GM19099 (cell line): ENCODE measurements around the gene APBB2.

Source experiments
- POLR2A ChIP-seq: IDR thresholded peaks from 3 replicates; pipeline ENCODE4 v1.6.1; 2011; ENCODE audit warnings: low read depth; ENCODE audit not compliant: insufficient read length; ENCODE audit errors: extremely low read depth

APBB2 gene

GRCh38 chr4:40877081-40877480, 337.3 kb downstream of the APBB2 start:
- no peak for TF ChIP-seq POLR2A

GRCh38 chr4:40875507-40876150, 338.7 kb downstream of the APBB2 start:
- TF ChIP-seq POLR2A, result no peak

GRCh38 chr4:40874901-40875300, 339.4 kb downstream of the APBB2 start:
- no peak for TF ChIP-seq POLR2A

GRCh38 chr4:40874331-40874730, 340.0 kb downstream of the APBB2 start:
- TF ChIP-seq POLR2A, result no peak

DNA sequence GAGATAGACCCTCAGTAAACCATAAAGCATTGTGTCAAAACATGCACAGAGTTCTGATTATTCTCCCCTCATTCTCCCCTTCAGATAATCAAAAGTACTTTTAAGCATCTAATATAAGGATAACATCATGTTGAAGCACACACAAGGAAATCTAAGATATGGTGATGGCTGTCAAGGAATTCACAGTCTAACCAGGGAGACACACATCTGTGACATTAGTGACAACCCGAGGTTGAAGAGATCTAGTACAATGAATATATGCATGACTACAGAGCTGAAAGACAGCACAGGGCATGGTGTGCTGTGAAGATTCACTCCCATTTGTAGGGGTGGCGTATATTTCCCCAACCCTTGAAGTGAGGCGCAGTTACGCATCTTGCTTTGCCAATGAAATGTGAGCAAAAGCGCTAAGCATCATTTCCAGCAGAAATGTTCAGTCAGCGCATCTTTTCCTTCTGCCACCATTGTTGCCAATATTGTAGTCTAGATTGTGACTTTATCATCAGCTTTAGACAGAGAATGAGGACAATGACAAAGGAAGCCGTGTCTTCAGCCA, 342.6 kb downstream of the APBB2 start:
- no peak for TF ChIP-seq POLR2A

GRCh38 chr4:40870150-40870549, 344.2 kb downstream of the APBB2 start:
- TF ChIP-seq POLR2A, result no peak

DNA sequence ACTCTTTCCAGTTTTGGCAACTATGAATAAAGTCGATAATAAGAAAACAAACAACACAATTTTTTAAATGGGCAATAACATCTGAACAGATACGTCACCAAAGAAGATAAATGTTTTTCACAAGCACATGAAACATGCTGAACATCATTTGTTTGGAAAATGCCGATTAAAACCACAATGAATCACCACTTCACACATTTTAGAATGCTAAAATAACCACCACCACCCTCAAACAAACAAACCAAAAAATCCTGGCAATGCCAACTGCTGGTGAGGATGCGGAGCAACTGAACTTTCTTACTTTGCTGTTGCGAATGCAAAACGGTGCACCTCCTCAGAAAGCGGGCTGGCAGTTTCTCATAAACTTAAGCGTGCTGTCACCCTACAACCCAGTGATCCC, 348.6 kb downstream of the APBB2 start:
- no peak for TF ChIP-seq POLR2A

DNA sequence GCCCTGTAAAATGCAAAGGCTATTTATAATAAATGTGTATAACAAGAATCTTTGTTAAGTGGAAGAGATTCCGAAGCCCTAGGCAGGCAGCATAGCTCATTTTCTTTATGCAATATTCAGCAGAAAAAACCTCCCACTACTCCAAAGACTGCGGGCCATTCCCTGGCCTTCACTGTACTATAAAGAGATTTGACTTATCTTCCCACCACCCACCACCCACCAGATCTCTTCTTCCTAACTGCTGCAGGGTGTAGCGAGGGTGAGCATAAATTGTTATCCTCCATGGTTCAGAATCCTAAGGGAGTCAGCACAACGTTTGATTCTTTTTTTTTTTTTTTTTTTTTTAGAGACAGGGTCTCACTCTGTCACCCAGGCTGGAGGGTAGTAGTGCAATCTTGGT, 349.8 kb downstream of the APBB2 start:
- TF ChIP-seq POLR2A, result no peak

GRCh38 chr4:40858962-40859361, 355.4 kb downstream of the APBB2 start:
- TF ChIP-seq POLR2A, result no peak

GRCh38 chr4:40857956-40858355, 356.4 kb downstream of the APBB2 start:
- no peak for TF ChIP-seq POLR2A

- TF ChIP-seq POLR2A, result no peak
Measured at GRCh38 chr4:40856840-40857362, 357.4 kb downstream of the APBB2 start.

DNA sequence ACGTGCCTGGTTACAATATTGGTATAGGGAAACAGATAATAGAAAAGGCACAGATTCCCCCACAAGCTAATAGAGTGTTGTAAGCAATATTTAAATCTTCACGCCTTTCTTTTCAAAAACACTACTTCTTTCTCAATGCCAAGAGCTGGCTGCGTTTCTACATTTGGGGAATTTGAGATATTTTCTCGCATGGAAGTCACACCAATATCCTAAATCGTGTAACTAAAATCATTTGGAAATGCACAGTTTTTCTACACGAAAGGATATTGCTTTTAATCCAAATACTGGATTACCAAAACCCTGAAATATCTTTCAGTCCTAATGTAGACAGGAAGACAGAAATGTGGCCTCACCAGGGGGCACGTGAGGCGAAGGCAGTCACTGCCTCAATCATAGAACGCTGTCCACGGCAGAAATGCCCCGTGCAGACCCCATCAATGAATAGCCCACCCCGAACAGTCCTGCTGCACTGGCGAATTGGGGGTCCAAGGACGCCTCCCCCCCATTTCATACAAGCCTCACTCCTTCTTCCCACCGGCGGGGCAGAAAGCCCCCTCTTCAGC, 358.0 kb downstream of the APBB2 start:
- TF ChIP-seq POLR2A, result no peak

DNA sequence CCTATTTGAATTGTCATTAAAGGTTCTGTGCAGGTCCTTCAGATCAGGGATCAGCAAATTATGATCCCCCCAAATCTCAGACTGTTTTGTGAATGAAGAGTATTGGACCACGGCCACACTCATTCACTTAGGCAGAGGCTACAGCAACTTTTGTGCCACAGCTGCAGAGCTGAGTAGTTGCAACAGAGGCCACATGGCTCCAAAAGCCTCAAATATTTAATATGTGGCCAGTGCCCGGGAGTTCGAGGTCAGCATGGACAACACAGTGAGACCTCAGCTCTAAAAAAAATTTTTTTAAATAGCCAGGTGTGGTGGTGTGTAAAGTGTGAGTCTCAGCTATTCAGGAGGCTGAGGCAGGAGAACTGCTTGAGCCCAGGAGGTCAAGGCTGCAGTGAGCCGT, 363.8 kb downstream of the APBB2 start:
- TF ChIP-seq POLR2A, result no peak

GRCh38 chr4:40848940-40849339, 365.4 kb downstream of the APBB2 start:
- no peak for TF ChIP-seq POLR2A

GRCh38 chr4:40848251-40848650, 366.1 kb downstream of the APBB2 start:
- TF ChIP-seq POLR2A, result no peak

DNA sequence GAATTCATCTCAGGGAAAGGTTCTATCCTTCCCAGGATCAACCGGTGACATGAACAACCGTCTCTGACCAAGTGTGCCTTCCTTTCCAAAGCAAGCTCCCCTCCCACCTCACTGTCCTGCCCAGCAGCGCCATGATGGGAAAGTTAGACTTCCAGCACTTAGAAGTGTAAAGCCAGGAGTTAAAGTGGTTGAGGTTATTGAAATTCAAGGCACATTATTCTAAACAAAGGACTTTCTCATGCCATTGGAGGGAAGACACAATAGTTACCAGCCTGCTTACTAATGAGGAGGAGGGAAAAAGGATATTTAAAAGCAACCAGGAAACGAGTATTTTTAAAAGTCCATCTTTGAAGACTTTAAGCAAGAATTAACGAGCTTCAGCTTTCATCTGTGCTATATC, 367.8 kb downstream of the APBB2 start:
- no peak for TF ChIP-seq POLR2A

DNA sequence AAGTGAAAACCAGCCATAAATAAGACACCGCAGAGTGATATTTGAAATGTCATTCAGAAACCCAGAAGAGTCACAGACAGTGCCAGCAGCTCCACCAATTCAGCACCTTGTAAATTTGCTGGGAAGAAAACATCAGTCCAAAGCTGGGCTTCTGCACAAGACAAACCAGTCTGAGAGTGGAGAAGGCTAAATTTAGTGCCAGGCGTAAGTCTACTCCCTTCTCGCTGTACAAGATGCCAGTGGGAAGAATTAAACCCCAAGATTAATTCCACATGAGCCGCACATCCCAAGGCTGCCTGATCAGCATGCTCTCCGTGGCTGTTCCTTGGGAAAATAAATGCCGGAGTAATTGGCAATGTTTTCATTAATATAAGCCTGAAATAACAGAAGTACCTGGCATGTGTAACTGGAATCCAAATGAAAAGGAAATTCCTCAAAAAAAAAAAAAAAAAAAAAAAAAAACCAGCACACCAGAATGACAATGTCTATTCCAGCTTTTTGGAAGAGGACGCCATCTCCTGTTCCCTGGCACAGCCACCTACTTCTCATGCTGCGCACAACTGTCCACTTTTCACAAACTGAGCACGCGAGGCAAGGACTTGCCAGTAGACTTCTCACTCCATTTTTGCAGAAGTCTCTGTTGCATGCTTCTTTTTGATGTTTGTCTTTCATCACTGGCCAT, 369.0 kb downstream of the APBB2 start:
- TF ChIP-seq POLR2A, result no peak

- no peak for TF ChIP-seq POLR2A
Measured at GRCh38 chr4:40844261-40844660, 370.1 kb downstream of the APBB2 start.
